HCT116 (cell line): ENCODE results near the gene CACNA1G.

Source experiments
- ATF3 ChIP-seq: IDR thresholded peaks from 2 replicates; pipeline ENCODE4 v1.6.1; 2012
- EZH2phosphoT487 ChIP-seq: fragments of 200-600 bp; IDR thresholded peaks from 2 replicates; pipeline ENCODE4 v1.6.1; 2018; ENCODE audit warnings: antibody characterized with exemption, borderline replicate concordance
- JUND ChIP-seq: IDR thresholded peaks from 2 replicates; pipeline ENCODE4 v1.6.1; 2012
- POLR2A ChIP-seq: IDR thresholded peaks from 2 replicates; pipeline ENCODE4 v1.7.0; 2011; ENCODE audit warnings: borderline replicate concordance; ENCODE audit not compliant: insufficient read depth, insufficient read length; ENCODE audit errors: extremely low read depth
- POLR2AphosphoS5 ChIP-seq: IDR thresholded peaks from 2 replicates; pipeline ENCODE4 v1.6.1; 2011; ENCODE audit warnings: mild to moderate bottlenecking, low read depth, low read length, moderate library complexity
- SIN3A ChIP-seq: IDR thresholded peaks from 2 replicates; pipeline ENCODE4 v1.6.1; 2012; ENCODE audit warnings: low read depth
- TCF7L2 ChIP-seq: IDR thresholded peaks from 2 replicates; pipeline ENCODE4 v1.7.0; 2011; ENCODE audit warnings: borderline replicate concordance, inconsistent platforms; ENCODE audit not compliant: insufficient read depth, insufficient read length; ENCODE audit errors: extremely low read depth
- YY1 ChIP-seq: IDR thresholded peaks from 2 replicates; pipeline ENCODE4 v1.6.1; 2011; ENCODE audit warnings: low read length, low read depth, moderate library complexity, mild to moderate bottlenecking; ENCODE audit not compliant: insufficient replicate concordance; ENCODE audit errors: extremely low read depth
- ZNF274 ChIP-seq: fragments of 200-500 bp; sonication (Bioruptor generic); IDR thresholded peaks from 2 replicates; pipeline ENCODE4 v1.6.1; 2014; ENCODE audit warnings: mild to moderate bottlenecking, low read depth, low read length, inconsistent platforms
- TF ChIP-seq, protein P1 (sequence below), 3 experiments: fragments of 200-600 bp in 1 of 3; sonication (generic) in 1 of 3; IDR thresholded peaks in 2 of 3; conservative IDR thresholded peaks in 1 of 3; 2 replicates each; pipeline ENCODE4 v1.5.1; 2012 to 2017; ENCODE audit warnings: low read depth in 2 of 3, low read length in 2 of 3, antibody characterized with exemption in 1 of 3, borderline replicate concordance in 1 of 3, control low read depth in 1 of 3, mild to moderate bottlenecking in 1 of 3, mixed read lengths in 1 of 3, mixed run types in 1 of 3, moderate library complexity in 1 of 3; ENCODE audit not compliant: insufficient read depth in 1 of 3
- TF ChIP-seq, protein P2 (sequence below): IDR thresholded peaks from 2 replicates; pipeline ENCODE4 v1.6.1; 2011; ENCODE audit warnings: mild to moderate bottlenecking, low read length, moderate library complexity; ENCODE audit not compliant: insufficient replicate concordance; ENCODE audit errors: extremely low read depth

DNA sequence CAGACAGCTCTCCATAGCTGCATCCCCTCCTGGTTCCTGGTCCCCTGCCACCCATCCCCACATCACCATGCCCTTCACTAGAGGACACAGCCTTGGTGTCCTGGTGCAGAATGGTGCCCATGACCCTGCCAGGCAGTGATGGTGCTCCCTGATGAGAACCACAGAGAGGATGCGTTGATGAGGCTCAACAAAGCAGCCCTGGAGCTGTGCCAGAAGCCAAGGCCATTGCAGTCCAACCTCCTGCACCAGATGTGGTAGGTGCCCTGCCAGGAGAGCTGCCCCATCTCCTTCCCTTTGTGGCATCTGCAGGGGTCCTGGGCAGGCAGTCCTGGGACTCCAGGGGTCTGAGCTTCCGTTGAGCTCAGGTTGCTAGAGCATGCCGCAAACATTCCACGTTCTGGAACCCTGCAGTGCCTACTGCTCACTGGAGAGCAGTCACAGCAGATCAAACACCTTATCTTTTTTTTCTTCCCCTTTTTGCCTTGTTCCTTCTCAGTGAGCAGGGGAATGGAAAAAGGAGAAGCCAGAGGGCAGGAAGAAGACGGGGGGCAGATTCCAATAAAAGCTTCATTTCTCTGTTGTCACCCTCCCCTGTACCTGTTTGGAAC is 33.3 kb upstream of the CACNA1G start:
- TF ChIP-seq, protein P1, sequence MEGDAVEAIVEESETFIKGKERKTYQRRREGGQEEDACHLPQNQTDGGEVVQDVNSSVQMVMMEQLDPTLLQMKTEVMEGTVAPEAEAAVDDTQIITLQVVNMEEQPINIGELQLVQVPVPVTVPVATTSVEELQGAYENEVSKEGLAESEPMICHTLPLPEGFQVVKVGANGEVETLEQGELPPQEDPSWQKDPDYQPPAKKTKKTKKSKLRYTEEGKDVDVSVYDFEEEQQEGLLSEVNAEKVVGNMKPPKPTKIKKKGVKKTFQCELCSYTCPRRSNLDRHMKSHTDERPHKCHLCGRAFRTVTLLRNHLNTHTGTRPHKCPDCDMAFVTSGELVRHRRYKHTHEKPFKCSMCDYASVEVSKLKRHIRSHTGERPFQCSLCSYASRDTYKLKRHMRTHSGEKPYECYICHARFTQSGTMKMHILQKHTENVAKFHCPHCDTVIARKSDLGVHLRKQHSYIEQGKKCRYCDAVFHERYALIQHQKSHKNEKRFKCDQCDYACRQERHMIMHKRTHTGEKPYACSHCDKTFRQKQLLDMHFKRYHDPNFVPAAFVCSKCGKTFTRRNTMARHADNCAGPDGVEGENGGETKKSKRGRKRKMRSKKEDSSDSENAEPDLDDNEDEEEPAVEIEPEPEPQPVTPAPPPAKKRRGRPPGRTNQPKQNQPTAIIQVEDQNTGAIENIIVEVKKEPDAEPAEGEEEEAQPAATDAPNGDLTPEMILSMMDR (IDR thresholded peaks at IDR 0.05 in 2 of 3, conservative IDR thresholded peaks at IDR 0.05 in 1 of 3; ENCODE audit: borderline replicate concordance in 1 of 3, insufficient read depth in 1 of 3, low read depth in 2 of 3, low read length in 2 of 3): no peak
- TF ChIP-seq TCF7L2 (no peak), SIN3A (no peak), ATF3 (no peak), POLR2AphosphoS5 (no peak), POLR2A (no peak), JUND (no peak), YY1 (no peak), ZNF274 (no peak), EZH2phosphoT487 (no peak)
- TF ChIP-seq, protein P2, sequence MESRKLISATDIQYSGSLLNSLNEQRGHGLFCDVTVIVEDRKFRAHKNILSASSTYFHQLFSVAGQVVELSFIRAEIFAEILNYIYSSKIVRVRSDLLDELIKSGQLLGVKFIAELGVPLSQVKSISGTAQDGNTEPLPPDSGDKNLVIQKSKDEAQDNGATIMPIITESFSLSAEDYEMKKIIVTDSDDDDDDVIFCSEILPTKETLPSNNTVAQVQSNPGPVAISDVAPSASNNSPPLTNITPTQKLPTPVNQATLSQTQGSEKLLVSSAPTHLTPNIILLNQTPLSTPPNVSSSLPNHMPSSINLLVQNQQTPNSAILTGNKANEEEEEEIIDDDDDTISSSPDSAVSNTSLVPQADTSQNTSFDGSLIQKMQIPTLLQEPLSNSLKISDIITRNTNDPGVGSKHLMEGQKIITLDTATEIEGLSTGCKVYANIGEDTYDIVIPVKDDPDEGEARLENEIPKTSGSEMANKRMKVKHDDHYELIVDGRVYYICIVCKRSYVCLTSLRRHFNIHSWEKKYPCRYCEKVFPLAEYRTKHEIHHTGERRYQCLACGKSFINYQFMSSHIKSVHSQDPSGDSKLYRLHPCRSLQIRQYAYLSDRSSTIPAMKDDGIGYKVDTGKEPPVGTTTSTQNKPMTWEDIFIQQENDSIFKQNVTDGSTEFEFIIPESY: no peak
